ENCODE data around the gene CBFA2T3.

The CBFA2T3 gene

GRCh38 chr16:88970050-88970449 is 7.0 kb downstream of the CBFA2T3 start:
- H3K4me3 ChIP-seq (ENCODE audit: control insufficient read depth, low read depth, low read length), result no peak overlapping the region
- no peak for TF ChIP-seq CTCF (IDR thresholded peaks at IDR 0.05; ENCODE audit: control insufficient read depth, insufficient read depth, low read depth, low read length, missing control alignments)
- DNase-seq (ENCODE audit: low read depth), result no peak

GRCh38 chr16:88969361-88969831 is 7.6 kb downstream of the CBFA2T3 start:
- no peak overlapping the region for H3K4me3 ChIP-seq (ENCODE audit: control insufficient read depth, low read depth, low read length)
- TF ChIP-seq CTCF (IDR thresholded peaks at IDR 0.05; ENCODE audit: control insufficient read depth, insufficient read depth, low read depth, low read length, missing control alignments), result no peak

GRCh38 chr16:88968589-88969280 is 8.3 kb downstream of the CBFA2T3 start:
- H3K4me3 ChIP-seq (ENCODE audit: control insufficient read depth, low read depth, low read length), result no peak overlapping the region
- DNase-seq (ENCODE audit: low read depth), result no peak
- no peak for TF ChIP-seq CTCF (IDR thresholded peaks at IDR 0.05; ENCODE audit: control insufficient read depth, insufficient read depth, low read depth, low read length, missing control alignments)

More at GRCh38 chr16:88969361-88969831, 7.6 kb downstream of the CBFA2T3 start:
- DNase-seq (ENCODE audit: low read depth), result no peak

GRCh38 chr16:88967830-88968588 is 9.0 kb downstream of the CBFA2T3 start:
- no peak overlapping the region for H3K4me3 ChIP-seq (ENCODE audit: control insufficient read depth, low read depth, low read length)
- DNase-seq (ENCODE audit: low read depth), result no peak
- TF ChIP-seq CTCF (IDR thresholded peaks at IDR 0.05; ENCODE audit: control insufficient read depth, insufficient read depth, low read depth, low read length, missing control alignments), result no peak

- no peak for TF ChIP-seq CTCF (IDR thresholded peaks at IDR 0.05; ENCODE audit: control insufficient read depth, insufficient read depth, low read depth, low read length, missing control alignments)
- DNase-seq (ENCODE audit: low read depth), result no peak
- H3K4me3 ChIP-seq (ENCODE audit: control insufficient read depth, low read depth, low read length), result no peak overlapping the region
These were observed 9.8 kb downstream of the CBFA2T3 start for GRCh38 chr16:88966986-88967829.

- no peak for TF ChIP-seq CTCF (IDR thresholded peaks at IDR 0.05; ENCODE audit: control insufficient read depth, insufficient read depth, low read depth, low read length, missing control alignments)
These were observed 11.1 kb downstream of the CBFA2T3 start for GRCh38 chr16:88965826-88966480.

More at GRCh38 chr16:88965826-88966480, 11.1 kb downstream of the CBFA2T3 start:
- H3K4me3 ChIP-seq (ENCODE audit: control insufficient read depth, low read depth, low read length), result no peak overlapping the region
- no peak for DNase-seq (ENCODE audit: low read depth)
